GM18868 (cell line): ENCODE data around the gene TRAF7.
A peak's percentile ranks its signal among the peaks of the same experiment; 100 is the strongest.

Source experiments
- ATAC-seq: cut with Tn5 transposase; IDR thresholded peaks from one replicate; pipeline ENCODE4 v1.9.1; 2021; ENCODE audit warnings: mild to moderate bottlenecking, moderate library complexity; ENCODE audit not compliant: unreplicated experiment

The TRAF7 gene

DNA sequence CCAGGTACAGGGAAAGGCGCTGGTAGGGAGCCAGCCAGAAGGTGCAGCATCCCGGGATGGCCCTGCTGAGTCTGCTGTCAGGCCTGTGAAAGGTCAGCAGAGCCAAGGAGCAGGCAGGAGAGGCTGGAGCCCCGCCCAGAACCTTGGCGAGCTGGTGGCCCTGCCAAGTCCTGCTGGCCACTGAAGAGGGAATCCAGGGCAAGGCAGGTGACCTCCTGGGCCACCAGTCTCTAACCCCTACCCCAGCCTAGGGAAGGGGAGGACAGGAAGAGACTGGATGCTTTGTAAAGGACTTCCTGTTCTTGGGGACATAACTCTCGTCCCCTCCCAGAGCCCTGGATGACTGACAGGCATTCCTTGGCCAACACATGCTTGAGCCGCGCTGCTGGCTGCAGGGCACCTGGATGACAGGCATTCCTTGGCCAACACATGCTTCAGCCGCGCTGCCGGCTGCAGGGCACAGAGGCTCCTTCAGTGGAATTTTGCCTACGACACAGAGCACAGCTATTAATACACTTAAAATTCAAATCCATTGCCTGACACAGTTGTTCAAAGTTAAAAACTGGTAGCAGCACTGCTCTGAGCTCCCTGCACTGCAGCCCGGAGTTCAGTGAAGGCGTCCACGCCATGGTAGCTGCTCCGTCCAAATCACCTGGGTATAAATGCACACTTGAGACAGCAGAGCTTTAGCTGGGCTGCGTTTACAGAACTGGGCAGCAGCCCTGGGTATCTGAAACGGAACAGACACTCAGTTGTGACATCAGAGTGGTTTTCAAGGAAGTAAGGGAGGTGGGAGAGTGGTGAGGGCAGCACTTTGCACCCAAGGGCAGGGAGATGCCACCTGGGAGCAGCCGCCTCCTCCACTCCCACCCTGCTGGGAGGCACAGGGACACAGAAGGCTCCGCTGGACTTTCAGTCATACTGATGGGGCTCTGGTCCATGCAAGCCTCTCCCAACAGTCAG is 57.1 kb downstream of the TRAF7 start:
- no peak for ATAC-seq

DNA sequence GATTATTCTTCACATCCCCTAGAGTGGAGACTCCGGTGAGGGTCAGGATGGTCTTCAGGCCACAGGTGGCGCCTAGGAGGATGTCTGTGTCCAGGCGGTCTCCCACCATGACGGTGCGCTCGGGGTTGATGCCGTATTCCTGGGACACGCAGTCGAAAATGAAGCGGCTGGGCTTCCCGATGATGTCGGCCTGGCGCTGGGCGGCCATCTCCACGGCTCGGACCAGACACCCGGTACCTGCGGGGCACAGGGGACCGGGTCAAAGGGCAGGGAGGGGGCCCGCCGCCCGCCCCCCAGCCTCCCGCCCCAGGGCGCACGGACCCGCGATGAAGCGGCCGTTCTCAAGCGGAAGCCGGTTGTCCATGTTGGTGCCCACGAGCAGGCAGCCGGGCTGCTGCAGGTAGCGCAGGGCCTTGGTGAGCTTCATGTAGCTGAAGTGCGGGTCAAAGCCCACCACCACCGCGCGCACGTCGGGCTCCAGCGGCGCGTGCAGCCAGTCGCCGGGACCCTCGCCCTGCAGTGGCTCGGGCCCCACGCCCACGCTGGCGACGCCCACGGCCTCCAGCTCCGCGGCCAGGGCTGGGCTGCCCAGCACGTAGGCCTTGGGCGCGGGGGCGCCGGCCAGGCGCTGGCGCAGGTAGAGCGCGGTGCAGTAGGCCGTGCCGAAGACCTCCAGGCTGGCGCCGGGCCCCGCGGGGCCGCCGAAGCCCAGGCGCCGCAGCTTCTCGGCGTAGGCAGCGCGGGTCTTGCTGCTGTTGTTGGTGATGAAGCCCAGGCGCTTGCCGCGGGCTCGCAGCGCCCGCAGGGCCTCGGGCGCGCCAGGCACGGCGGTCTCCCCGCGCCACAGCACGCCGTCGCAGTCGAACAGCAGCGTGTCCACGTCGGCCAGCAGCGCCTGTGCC is 58.5 kb downstream of the TRAF7 start:
- peak; percentile 11 for ATAC-seq

DNA sequence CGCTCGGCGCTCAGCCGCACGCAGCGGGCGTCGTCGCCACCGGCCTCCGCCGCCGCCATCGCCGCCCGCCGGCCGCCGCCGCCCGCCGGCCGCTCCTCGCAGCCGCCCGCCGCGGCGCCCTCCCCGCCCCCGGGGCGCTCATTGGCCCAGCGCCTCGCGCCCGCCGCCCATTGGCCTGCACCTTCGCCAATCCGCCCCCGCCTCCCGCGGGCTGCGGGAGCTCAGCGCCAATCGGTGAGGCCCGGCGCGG is 59.1 kb downstream of the TRAF7 start, which contains the start of gene PGP:
PGP (minus strand) TSS at position 122 of the 250 bp plus-strand sequence; CDS start at position 59, 63 bp downstream.
- ATAC-seq, result peak; percentile 81

DNA sequence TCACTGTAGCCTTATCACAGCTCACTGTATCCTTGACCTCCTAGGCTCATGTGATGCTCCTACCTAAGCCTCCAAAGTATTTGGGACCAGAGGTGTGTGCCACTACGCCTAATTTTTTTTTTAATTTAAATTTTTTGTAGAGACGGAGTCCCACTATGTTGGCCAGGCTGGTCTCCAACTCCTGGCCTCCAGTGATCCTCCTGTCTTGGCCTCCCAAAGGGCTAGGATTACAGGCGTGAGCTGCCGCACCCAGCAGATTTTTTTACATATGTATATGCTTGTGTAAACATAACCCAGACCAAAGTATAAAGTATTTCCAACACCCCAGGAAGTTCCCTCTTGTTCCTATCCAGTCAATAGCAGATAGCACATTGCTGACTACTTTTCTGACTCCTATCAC is 60.7 kb downstream of the TRAF7 start:
- ATAC-seq, result no peak

DNA sequence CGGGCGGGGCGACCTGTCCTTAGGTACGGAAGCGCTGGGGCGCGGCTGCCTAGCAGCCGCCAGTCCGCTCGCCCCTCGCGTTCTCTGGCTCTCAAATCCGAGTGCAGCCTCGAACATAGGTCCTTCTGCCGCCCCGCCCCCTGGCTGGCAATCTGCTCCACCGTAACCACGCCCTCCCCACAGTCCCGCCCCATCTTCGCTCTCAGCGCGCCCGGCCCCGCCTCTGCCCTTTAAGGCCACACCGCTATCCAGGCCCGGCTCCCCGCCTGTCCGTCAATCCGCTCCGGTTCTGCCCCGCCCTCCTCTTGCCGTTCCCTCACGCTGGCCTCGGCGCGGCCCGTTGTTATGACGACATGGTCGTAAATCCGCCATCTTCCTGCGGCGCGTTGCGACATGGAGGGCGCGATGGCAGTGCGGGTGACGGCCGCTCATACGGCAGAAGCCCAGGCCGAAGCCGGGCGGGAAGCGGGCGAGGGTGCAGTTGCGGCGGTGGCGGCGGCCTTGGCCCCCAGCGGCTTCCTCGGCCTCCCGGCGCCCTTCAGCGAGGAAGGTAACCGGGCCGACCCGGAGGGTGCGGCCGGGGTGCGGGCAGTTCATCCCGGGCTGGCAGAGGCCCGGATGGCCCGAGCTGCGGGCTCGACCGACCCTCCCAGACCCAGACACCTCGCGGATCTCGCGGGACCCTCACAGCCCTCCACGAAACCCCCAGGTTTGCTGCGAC is 67.8 kb downstream of the TRAF7 start, which contains the start of gene E4F1:
E4F1 (plus strand) TSS at position 371 of the 721 bp plus-strand sequence; CDS start at position 394, 23 bp downstream.
- ATAC-seq, result peak; percentile 94

DNA sequence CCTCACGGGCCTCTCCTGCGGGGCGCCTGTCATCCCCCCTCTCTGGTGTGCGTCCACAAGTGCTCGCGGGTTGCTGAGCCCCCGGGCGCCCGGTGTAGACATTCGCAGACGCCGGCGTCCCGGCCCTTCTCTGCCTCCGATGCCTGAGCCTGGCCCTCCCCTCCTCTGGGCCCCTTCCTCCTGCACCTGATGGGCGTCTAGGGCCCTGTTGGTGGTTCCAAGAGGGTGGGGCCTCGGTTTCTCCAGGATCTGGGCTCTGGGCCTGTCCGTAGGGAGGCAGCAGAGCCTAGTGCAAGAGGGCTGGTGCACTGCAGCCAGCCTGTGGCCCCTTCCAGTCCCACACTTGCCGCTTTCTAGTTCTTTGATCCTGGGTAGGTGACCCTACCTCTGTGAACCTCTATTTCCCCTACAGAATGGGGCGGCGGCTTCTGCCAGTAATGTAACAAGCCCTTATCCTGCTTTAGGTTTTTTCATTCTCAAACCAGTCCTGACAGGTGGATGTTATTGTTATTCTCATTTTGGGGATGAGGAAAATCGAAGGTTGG is 68.4 kb downstream of the TRAF7 start:
- ATAC-seq, result peak; percentile 15

DNA sequence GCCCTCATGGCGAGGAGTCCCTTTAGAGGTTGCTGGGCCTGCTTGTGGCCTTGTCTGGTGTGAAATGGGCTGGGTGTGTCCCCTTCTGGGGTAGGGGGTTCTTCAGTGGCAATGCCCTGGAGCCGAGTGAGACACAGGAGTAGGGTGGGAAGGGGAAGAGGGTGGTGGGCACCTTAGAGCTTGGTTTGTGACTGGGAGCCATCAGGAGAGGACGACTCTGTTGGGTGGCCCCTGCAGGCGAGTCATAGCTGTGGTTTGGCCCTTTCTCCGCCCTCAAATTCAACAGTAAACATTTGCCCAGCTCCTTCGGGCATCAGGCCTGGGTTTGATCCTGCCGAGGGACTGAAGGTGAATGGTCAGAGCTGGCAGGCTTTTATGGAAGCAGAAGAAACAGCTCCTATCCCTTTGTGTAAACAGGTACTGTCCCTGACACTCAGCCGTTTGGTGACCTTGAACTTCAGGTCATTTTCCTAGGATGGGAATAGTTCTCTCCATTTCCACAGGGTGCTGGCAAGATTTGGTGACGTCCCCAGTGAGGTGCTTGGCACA is 70.7 kb downstream of the TRAF7 start:
- ATAC-seq, result no peak

DNA sequence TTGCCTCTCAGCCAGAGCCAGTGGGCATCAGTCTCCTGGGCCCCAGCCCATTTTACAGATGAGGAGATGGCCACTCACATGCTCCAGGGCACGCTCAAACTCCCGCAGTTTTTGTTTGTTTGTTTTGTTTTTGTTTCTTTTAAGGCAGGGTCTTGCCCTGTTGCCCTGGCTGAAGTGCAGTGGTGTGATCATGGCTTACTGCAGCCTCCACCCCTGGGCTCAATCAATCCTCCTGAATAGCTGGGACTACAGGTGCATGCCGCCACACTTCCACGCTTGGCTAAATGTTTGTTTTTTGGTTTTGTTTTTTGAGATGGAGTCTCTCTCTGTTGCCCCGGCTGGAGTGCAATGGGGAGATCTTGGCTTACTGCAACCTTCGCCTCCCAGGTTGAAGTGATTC is 71.3 kb downstream of the TRAF7 start:
- ATAC-seq, result no peak
